ENCODE results near the gene KSR1. TPM values are rescaled to one million over a fixed set of nuclear protein-coding genes. Genes with fewer than 3 reads are reported as not detected.

The KSR1 gene
- total and polyA plus RNA-seq, 2 of the 4 experiments (the other 2 are of a cell fraction): 12.5 to 21.9 TPM

DNA sequence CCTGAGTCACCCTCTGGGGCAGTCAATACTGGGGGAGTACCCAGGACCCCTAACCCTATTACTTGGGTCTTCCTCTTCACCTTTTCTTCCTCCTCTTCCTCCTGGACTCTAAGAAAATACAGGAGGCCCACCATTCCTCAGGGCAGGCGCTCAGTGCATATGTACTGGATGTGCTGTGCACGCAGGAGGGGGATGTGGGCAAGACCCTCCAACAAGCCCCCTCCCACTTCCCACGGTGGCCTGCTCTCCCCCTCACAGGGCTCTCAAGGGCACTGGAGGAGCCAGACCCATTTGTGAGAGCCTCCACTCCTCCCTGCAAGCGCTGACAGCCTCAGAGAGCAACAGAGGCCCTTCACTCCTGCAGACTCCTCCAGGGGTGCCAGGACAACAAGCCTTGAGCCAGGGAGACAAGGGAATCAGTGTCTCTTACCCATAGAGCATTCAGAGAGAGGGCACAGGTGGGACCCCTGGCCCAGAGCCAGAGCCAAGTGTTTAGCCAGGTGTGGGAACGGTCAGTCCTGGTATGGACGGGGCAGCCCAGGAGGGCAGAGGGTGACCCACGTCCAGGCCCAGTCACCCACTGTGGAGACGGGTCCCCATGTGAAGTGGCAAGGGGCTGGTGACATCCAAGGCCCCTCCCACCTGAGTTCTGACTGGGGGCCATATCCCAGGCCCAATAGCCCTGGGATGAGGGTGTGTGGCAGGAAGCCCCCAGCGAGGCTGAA, 27.3 kb upstream of the KSR1 start:
- Histone ChIP-seq H2BK20ac (ENCODE audit: low read depth, low read length) (no peak overlapping the region), H3K4me1 (ENCODE audit: control insufficient read depth, insufficient read depth, low read length) (no peaks in the 10 kb centered on the region), H3K14ac (replicated peaks; ENCODE audit: low read depth, low read length) (no peak overlapping the region), H3K4me3 (ENCODE audit: insufficient read depth, low read depth, low read length) (no peak overlapping the region), H3K27ac (ENCODE audit: insufficient read depth, low read length) (no peak overlapping the region), H2BK5ac (ENCODE audit: low read depth, low read length, poor library complexity, severe bottlenecking) (no peak overlapping the region), H3K9me1 (ENCODE audit: insufficient read depth, low read length) (no peaks in the 10 kb centered on the region), H3K9ac (ENCODE audit: low read depth, low read length) (no peak overlapping the region), H2BK120ac (ENCODE audit: low read depth, low read length) (no peak overlapping the region), H3K4ac (ENCODE audit: low read depth, low read length) (no peak overlapping the region), H3K27me3 (ENCODE audit: control insufficient read depth, insufficient read depth, low read length) (no peaks in the 10 kb centered on the region), H4K20me1 (ENCODE audit: insufficient read depth, low read length) (no peaks in the 10 kb centered on the region), H3K56ac (ENCODE audit: extremely low read depth, insufficient read depth, low read length) (no peak overlapping the region), H4K91ac (ENCODE audit: insufficient read depth, low read depth, low read length) (no peak overlapping the region), H3K23ac (ENCODE audit: low read depth, low read length) (no peak overlapping the region), H2AK9ac (replicated peaks; ENCODE audit: low read depth, low read length, poor library complexity) (no peak overlapping the region), H3K36me3 (ENCODE audit: control insufficient read depth, insufficient read depth, low read length) (no peaks in the 10 kb centered on the region), H3K9me3 (ENCODE audit: control insufficient read depth, insufficient read depth, low read length) (no peaks in the 10 kb centered on the region), H3K79me1 (ENCODE audit: low read depth in 1 of 2, low read length in 2 of 2) (no peaks in the 10 kb centered on the region), H2AK5ac (ENCODE audit: low read depth, low read length) (no peak overlapping the region; the same call in 1 of the 2 replicates), H2AFZ (replicated peaks; ENCODE audit: low read length, poor library complexity) (no peak overlapping the region), H3K4me2 (ENCODE audit: low read depth, low read length) (no peak overlapping the region), H4K5ac (ENCODE audit: low read depth, low read length) (no peak overlapping the region), H2BK15ac (ENCODE audit: low read depth, low read length) (no peak overlapping the region), H3K18ac (ENCODE audit: low read depth, low read length) (no peak overlapping the region), H4K8ac (ENCODE audit: low read depth in 2 of 2, low read length in 2 of 2) (no peak overlapping the region)
- DNase-seq (no peak), ATAC-seq (ENCODE audit: low read depth) (no peak)
- no TSS peak for BruUV-seq (replicated peaks)
- TF ChIP-seq RFX5 (IDR thresholded peaks at IDR 0.05; ENCODE audit: low read depth, low read length): no peak
- POLR2A ChIA-PET (ENCODE audit: unreplicated experiment): no interaction called here
- dilution Hi-C loops (cut with HindIII; ENCODE audit: low sequenced_read_pairs, unreplicated experiment) (no loop called here), intact Hi-C loops (cut with micrococcal nuclease) (no loop called here), in situ Hi-C loops (cut with MboI; ENCODE audit: low sequenced_read_pairs) (loop anchor here (25.0 kb wide), 1 partner anchor 192 kb away; no protein-coding TSS in a partner anchor)
- CTCF ChIA-PET: no interaction called here
- 80% methylated on average over 1 of the region's 9 CpGs; no CpG with 5 or more reads in 1 of the 2 experiments for WGBS, 2 experiments (ENCODE audit: extremely low coverage in 2 of 2, insufficient read length in 1 of 2)
